Activated T-helper 17 cell treated with anti-CD3 and anti-CD28 coated beads, Interleukin-2, amount 50 U/mL, for 72 hours (primary cell): Measurements from ENCODE around the gene ERICH6B. TPM values are rescaled to one million over a fixed set of nuclear protein-coding genes. Genes with fewer than 3 reads are reported as not detected.

Source experiments
- ATAC-seq: fragments of 150-1000 bp; cut with Tn5 transposase; replicated peaks from 2 replicates; pipeline ENCODE4 v1.10.0; 2021; ENCODE audit warnings: mild to moderate bottlenecking, moderate library complexity
- H3K27ac Mint-ChIP-seq: one replicate; pipeline ENCODE4 v1.8.0; 2022; ENCODE audit warnings: mixed read lengths
- H3K27me3 Mint-ChIP-seq: one replicate; pipeline ENCODE4 v1.8.0; 2022; ENCODE audit warnings: mixed read lengths
- H3K36me3 Mint-ChIP-seq: one replicate; pipeline ENCODE4 v1.8.0; 2022; ENCODE audit warnings: low read depth, mild to moderate bottlenecking, mixed read lengths
- H3K4me1 Mint-ChIP-seq: one replicate; pipeline ENCODE4 v1.8.0; 2022; ENCODE audit warnings: mixed read lengths
- H3K4me3 Mint-ChIP-seq: one replicate; pipeline ENCODE4 v1.8.0; 2022; ENCODE audit warnings: mild to moderate bottlenecking, mixed read lengths
- H3K9me3 Mint-ChIP-seq: one replicate; pipeline ENCODE4 v1.8.0; 2022; ENCODE audit warnings: mixed read lengths
- total RNA-seq, 2 donors: library from RNA; stranded (reverse); gene quantifications; one replicate each; pipeline ENCODE4 v1.2.3, GENCODE V29; 2022

ERICH6B gene
- total RNA-seq, 2 donors from 2014 or later, result not detected

DNA sequence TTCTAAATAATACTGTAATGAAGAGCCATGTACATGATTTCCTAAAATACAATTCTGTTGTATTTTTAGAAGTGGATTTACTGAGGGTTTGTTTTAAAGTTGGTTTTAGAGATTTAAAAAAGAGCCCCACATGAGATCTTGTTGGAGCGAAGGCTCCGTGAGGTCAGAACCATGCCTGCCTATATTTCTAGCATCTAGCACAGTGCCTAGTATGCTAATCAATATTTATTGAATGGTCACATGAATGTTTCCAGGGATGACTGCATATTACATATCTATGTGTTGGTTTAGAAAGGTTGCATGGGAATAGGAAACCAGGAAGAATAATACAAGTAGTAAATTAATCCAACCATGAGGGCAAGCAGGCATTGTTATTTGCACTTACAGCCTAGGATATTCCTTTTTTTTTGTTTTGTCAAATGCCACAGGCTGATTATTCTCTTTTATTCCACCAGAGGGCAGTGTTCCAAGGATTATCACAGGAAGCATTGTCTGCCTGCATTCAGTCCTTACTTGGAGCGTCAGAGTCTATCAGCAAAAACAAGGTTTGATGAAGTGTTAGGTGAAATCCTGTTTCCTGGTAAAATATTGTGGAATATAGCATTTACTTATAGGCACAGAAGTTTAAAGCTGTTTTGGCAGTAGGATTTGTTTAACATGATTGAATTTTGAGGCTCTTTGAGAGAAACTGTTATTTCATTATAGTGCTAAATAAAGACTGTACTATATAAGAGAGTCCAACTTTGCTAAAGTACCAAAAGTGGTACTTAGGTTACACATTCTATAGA is 104.0 kb downstream of the ERICH6B start:
- Mint-ChIP-seq H3K27ac (peak overlapping the region; percentile 70), H3K36me3 (peaks cover 89% of the 10 kb centered on the region), H3K27me3 (no peaks in the 10 kb centered on the region), H3K9me3 (no peaks in the 10 kb centered on the region), H3K4me1 (peaks cover 6% of the 10 kb centered on the region), H3K4me3 (no peak overlapping the region)
- peak; percentile 74 for ATAC-seq

DNA sequence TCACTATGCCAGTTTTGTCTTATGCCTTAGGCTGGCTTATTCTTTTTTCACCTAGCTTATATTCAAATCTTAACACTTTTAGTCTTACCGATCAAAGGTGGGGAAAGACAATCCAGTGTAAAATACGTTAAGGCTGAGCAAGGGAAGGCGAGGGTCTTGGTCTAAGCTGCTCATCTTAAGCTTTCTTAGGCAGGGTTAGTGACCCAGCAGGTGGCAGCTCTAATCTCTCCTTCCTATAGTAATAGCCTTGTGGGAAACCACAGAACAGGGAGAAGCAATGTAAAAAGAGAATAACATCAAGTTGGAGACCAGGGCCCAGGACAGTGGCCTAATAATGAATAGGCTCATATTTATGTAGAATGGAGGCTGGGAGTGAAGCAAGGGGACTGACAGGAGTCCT is 104.9 kb downstream of the ERICH6B start:
- Mint-ChIP-seq H3K9me3 (no peaks in the 10 kb centered on the region), H3K4me1 (peaks cover 6% of the 10 kb centered on the region), H3K36me3 (peaks cover 89% of the 10 kb centered on the region), H3K4me3 (no peak overlapping the region), H3K27ac (no peak overlapping the region), H3K27me3 (no peaks in the 10 kb centered on the region)
- no peak for ATAC-seq

DNA sequence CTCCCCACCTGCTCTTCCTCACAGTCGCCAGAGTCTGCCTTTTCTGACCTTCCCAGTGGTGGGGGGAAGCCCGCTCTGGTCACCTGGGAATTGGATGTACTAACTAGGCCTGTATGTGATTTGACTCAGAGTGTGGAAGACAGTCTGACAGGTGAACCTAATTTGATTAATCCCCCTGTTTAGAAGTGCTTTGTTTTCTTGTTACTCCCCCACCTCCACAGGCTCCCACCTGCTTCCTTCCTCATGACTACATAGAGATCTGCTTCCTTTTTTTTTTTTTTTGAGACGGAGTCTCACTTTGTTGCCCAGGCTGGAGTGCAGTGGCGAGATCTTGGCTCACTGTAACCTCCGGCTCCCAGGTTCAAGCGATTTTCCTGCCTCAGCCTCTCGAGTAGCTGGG is 106.8 kb downstream of the ERICH6B start:
- H3K9me3 Mint-ChIP-seq, result no peaks in the 10 kb centered on the region
- ATAC-seq, result no peak
- no peak overlapping the region for H3K4me3 Mint-ChIP-seq
- H3K36me3 Mint-ChIP-seq, result peaks cover 86% of the 10 kb centered on the region
- peak overlapping the region; percentile 75 for H3K27ac Mint-ChIP-seq
- no peaks in the 10 kb centered on the region for H3K27me3 Mint-ChIP-seq
- peaks cover 6% of the 10 kb centered on the region for H3K4me1 Mint-ChIP-seq

DNA sequence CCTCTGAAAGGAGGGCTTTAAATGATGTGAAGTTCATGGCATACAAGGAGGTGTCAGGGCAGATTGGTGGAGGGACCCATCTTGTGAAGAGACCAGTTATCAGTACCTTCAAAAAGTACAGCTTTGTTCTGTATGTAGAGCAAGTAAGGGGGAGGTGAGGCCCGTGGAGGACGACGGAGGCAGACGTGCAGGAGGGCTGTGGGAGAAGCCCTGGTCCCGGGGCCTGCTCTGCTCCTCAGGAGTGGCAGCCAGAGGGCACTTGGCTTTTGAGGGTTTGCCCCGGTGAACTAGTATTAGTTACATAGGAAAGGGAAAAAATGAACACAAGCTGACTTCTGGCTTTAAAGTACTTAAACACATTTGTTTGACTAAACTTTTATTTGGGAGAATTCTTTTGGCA is 108.7 kb downstream of the ERICH6B start:
- Mint-ChIP-seq H3K4me1 (peaks cover 5% of the 10 kb centered on the region), H3K27me3 (no peaks in the 10 kb centered on the region), H3K9me3 (no peaks in the 10 kb centered on the region), H3K4me3 (no peak overlapping the region), H3K36me3 (peaks cover 89% of the 10 kb centered on the region), H3K27ac (peak overlapping the region; percentile 19)
- ATAC-seq, result no peak

DNA sequence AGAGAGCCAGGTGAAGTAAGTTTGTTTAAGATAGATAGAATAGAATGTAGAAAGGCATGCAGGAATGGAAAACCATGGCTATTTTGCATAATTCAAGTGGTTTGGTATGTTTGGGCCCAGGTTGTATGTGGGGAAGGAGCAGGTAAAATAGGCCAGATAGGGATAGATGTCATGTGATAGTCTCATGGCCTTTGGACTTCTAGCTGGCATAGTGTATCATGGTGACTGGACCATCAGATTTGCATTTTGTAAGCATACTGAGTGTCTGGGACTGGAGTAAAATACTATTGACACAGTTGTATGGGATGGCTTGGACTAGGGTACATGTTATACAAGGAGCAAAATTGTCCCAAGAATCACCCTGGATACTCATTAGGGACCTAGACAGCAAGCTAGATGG is 111.9 kb downstream of the ERICH6B start:
- H3K36me3 Mint-ChIP-seq, result peaks cover 85% of the 10 kb centered on the region
- peak overlapping the region; percentile 6 for H3K27ac Mint-ChIP-seq
- H3K4me1 Mint-ChIP-seq, result peaks cover 8% of the 10 kb centered on the region
- no peak for ATAC-seq
- no peak overlapping the region for H3K4me3 Mint-ChIP-seq
- no peaks in the 10 kb centered on the region for H3K9me3 Mint-ChIP-seq
- H3K27me3 Mint-ChIP-seq, result no peaks in the 10 kb centered on the region

DNA sequence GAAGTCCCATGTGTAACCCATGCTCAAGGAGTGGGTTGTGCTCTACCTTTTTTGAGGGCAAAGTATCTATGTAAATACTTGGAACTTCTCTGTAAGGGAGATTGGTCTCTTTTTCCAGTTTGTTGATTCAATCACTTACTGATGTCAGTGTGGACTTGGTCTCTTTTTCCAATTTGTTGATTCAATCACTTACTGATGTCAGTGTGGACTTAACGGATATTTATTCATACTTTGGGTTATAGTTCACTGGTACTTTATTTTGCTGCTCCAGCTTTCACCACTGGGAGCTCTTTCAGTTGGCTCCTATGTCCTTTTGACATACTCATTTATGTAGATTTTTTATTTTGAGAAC is 114.4 kb downstream of the ERICH6B start:
- Mint-ChIP-seq H3K27me3 (no peaks in the 10 kb centered on the region), H3K4me3 (no peak overlapping the region), H3K27ac (peak overlapping the region; percentile 41), H3K4me1 (peaks cover 8% of the 10 kb centered on the region), H3K36me3 (peaks cover 88% of the 10 kb centered on the region), H3K9me3 (no peaks in the 10 kb centered on the region)
- no peak for ATAC-seq

DNA sequence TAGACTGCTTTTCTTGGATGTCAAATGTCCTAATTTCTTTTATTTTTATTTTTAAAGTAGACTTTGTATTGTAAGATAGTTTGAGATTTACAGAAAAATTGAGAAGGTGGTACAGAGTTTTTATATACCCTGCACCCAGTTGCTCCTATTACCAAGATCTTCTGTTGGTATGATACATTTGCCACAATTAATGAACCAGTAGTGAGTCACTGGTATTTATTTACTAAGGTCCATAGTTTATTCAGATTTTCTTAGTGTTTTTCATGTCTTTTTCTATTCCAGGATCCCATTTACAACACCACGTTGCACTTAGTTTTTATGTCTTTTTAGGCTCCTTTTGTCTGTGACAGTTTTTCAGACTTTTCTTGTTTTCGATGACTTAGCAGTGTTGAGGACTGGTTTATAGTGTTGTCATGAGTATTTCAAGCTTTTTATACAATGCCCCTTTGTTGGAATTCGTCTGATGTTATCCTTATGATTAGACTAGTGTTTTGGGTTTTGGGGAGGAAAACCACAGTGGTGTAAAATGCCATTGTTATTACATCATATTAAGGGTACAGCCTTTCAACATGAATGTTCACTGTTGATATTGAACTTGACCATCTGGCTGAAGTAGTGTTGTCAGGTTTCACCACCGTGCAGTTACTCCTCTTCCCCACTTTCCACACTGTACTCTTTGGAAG is 114.9 kb downstream of the ERICH6B start:
- H3K36me3 Mint-ChIP-seq, result peaks cover 88% of the 10 kb centered on the region
- H3K9me3 Mint-ChIP-seq, result no peaks in the 10 kb centered on the region
- H3K4me3 Mint-ChIP-seq, result no peak overlapping the region
- H3K27ac Mint-ChIP-seq, result peak overlapping the region; percentile 41
- ATAC-seq, result no peak
- H3K4me1 Mint-ChIP-seq, result peaks cover 8% of the 10 kb centered on the region
- no peaks in the 10 kb centered on the region for H3K27me3 Mint-ChIP-seq

DNA sequence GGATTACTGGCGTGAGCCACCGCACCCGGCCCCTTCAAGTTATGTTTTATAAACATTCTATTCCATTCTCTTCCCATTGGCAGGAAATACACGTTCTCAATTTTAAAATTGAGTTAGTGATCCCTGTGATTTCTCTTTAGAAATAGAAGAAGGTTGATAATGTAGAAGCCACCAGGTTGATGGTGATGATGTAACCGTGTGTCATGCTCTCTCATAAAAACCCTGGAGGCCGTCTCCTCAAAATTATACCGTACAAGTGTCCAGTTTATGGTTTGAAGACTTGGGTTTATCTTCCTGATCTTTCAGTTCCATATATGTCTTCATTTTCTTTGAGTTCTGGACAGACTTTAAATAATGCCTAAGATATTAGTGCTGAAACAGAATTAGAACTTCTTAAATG is 118.6 kb downstream of the ERICH6B start:
- Mint-ChIP-seq H3K36me3 (peaks cover 90% of the 10 kb centered on the region), H3K4me1 (peaks cover 8% of the 10 kb centered on the region), H3K27me3 (no peaks in the 10 kb centered on the region), H3K4me3 (no peak overlapping the region), H3K9me3 (no peaks in the 10 kb centered on the region), H3K27ac (no peak overlapping the region)
- ATAC-seq, result no peak

DNA sequence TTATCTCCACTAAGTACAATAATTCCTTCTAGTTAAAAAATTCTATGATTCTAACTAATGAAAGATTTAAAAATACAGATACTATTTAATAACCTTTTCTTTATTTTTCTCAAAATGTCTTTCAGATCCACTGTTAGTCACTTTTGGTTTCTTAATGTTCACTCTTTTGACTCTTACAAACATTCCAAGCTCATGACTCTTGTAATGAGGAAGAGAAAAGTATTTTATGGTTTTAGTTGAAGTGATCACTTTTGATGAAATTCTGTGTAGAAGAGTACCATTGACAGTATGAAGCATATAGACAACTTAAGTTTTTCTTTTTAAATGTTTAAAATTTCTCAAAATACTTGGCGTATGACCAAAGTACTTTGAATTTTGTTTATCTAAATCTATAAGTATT is 123.0 kb downstream of the ERICH6B start:
- no peaks in the 10 kb centered on the region for H3K27me3 Mint-ChIP-seq
- H3K36me3 Mint-ChIP-seq, result peaks cover 88% of the 10 kb centered on the region
- H3K27ac Mint-ChIP-seq, result no peak overlapping the region
- no peaks in the 10 kb centered on the region for H3K4me1 Mint-ChIP-seq
- H3K4me3 Mint-ChIP-seq, result no peak overlapping the region
- H3K9me3 Mint-ChIP-seq, result no peaks in the 10 kb centered on the region
- no peak for ATAC-seq

Other genes with a start within 250 kb of the ERICH6B start
- 10 to 100 TPM; 13.6 to 20.5 TPM for gene SLC25A30, start 197.4 kb downstream of the ERICH6B start, total RNA-seq
- 10 to 100 TPM; 22.5 to 24.4 TPM for gene COG3, start 150.8 kb downstream of the ERICH6B start, total RNA-seq
- not detected for gene CBY2, start 86.6 kb upstream of the ERICH6B start, total RNA-seq
- gene SIAH3, start 236.0 kb upstream of the ERICH6B start, total RNA-seq, result under 1 TPM in 1 of 2 donors, not detected in 1; 0.06 TPM